ENCODE measurements around the gene CHD2.

DNA sequence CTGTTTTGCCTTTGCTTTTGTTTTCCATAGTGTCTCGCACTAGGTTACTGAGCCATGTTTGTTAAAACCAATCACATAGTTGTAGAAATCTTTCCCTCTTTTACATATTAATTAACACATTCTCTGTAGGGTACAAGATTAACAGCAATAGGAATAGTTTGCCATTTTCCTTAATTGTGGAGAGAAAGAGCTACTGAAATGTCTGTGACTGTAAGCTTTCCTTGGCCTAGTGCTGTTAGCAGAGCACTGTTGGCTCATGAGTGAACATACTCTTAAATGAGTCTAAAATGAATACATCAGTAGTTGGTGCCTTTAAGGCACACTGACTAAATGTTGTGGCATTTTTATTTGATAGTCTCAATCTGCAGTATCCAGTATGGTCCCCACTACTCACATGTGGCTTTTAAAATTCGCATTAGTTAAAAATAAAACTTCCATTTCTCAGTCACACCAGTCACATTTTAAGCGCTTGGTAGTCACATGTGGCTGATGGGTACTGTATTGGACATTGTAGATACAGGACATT is 28.2 kb downstream of the CHD2 start:
- TF ChIP-seq CTCF (conservative IDR thresholded peaks at IDR 0.05 in 1 of 2, IDR thresholded peaks at IDR 0.05 in 1 of 2; ENCODE audit: extremely low read depth in 1 of 2, insufficient read depth in 1 of 2, low read depth in 1 of 2, low read length in 2 of 2) (no peak), EZH2 (IDR thresholded peaks at IDR 0.05; ENCODE audit: borderline replicate concordance, low read length) (no peak)
